Heart left ventricle (tissue), 16 donors: ENCODE data around the gene KIF11. TPM values are rescaled to one million over a fixed set of nuclear protein-coding genes. Genes with fewer than 3 reads are reported as not detected.

Source experiments
- ATAC-seq, 4 donors: fragments of 200-7000 bp; cut with Tn5 transposase; one replicate each; pipeline ENCODE4 v1.9.1; 2020 to 2022; ENCODE audit warnings: moderate library complexity in 4 of 4, mild to moderate bottlenecking in 3 of 4, moderate number of reproducible peaks in 1 of 4
- DNase-seq, 5 donors: peaks; one replicate each; pipeline ENCODE4 v3.0.0-alpha.2; 2020
- H3K27ac ChIP-seq, 12 donors: fragments of 200-600 bp; sonication (generic) in 4 of 12; one replicate each; pipeline versions ENCODE4 v1.5.0 to v1.8.0; 2016 to 2022; ENCODE audit warnings: mild to moderate bottlenecking in 2 of 12
- H3K27me3 ChIP-seq, 9 donors: fragments of 200-600 bp; sonication (generic) in 2 of 9; one replicate each; pipeline versions ENCODE4 v1.5.1 to v1.8.0; 2016 to 2022; ENCODE audit warnings: mild to moderate bottlenecking in 3 of 9
- H3K36me3 ChIP-seq, 9 donors: fragments of 200-600 bp; sonication (generic) in 2 of 9; one replicate each; pipeline versions ENCODE4 v1.5.0 to v1.8.0; 2018 to 2022; ENCODE audit warnings: mild to moderate bottlenecking in 2 of 9
- H3K4me1 ChIP-seq, 12 donors: fragments of 200-600 bp; sonication (generic) in 4 of 12; one replicate each; pipeline versions ENCODE4 v1.5.0 to v1.8.0; 2016 to 2022; ENCODE audit warnings: mild to moderate bottlenecking in 3 of 12
- H3K4me3 ChIP-seq, 12 donors: fragments of 200-600 bp; sonication (generic) in 4 of 12; one replicate each; pipeline versions ENCODE4 v1.5.0 to v1.8.0; 2017 to 2022; ENCODE audit warnings: mild to moderate bottlenecking in 9 of 12, moderate library complexity in 4 of 12
- H3K9me3 ChIP-seq, 12 donors: fragments of 200-600 bp; sonication (generic) in 4 of 12; one replicate each; pipeline versions ENCODE4 v1.5.0 to v1.8.0; 2016 to 2022; ENCODE audit warnings: mild to moderate bottlenecking in 1 of 12
- CTCF ChIP-seq, 12 donors: fragments of 200-600 bp; sonication (generic) in 4 of 12; IDR thresholded peaks; one replicate each; pipeline versions ENCODE4 v1.5.0 to v1.8.0; 2018 to 2022; ENCODE audit warnings: antibody characterized with exemption in 12 of 12, mild to moderate bottlenecking in 5 of 12
- POLR2A ChIP-seq, 2 donors: fragments of 450-650 bp; IDR thresholded peaks; one replicate each; pipeline ENCODE4 v1.6.1; 2017; ENCODE audit warnings: antibody characterized with exemption in 2 of 2, mild to moderate bottlenecking in 2 of 2, moderate library complexity in 2 of 2
- WGBS, 4 donors: extraction: QIAGEN DNeasy Blood & Tissue Kit in 2 of 4; methylation state at CpG; one replicate each; pipeline versions ENCODE4 v1.1.5 to v1.1.7; 2013 to 2018; 5-methylcytosine and 5-hydroxymethylcytosine counted together
- intact Hi-C, 10 donors: fragments of 100-400 bp; cut with DNase I; formaldehyde crosslinking; loops; one replicate each; pipeline versions ENCODE4 v1.11.1 to v1.14.2; 2022
- polyA plus RNA-seq, 2 donors: library from polyadenylated mRNA; stranded (reverse); fragments of 200-250 nt; gene quantifications; one replicate each; pipeline ENCODE4 v1.2.3, GENCODE V29; 2013
- total RNA-seq, 9 donors: library from RNA; depleted of rRNA in 2 of 9; stranded (reverse); fragments of >200 nt in 2 of 9; fragmentation: NEBNext Ultra II Directional in 3 of 9; extraction: Animal tissue kit (Norgen Biotek cat#: 25700) in 3 of 9; gene quantifications; one replicate each; pipeline versions ENCODE4 v1.1.0 to v1.2.4, GENCODE V29; 2016 to 2023
- donor health status: ischemic (EF 13 %, LVEDD 7.1; RV severe dilation, severe dysfunction).
- donor health status: healthy with polysubstance abuse.
- donor health status: DM: no; HTN: yes; CAD: no.
- donor health status: DM: no; HTN: no; CAD: no.
- donor health status: ischemic (EF 25% LVEDD 6.9; RV normal size, moderate dysfunction).
- donor health status: ischemic (EF 25% LVEDD 5.7; RV mildly dilated, moderate dysfunction).
- donor health status: healthy.
- donor health status: DM: yes; HTN: yes; CAD: no.
- donor health status: ischemic (EF 35%, LVEDD 5.7; RV mildly dilated, moderate dysfunction).
- donor health status: nonischemic (EF 11% LVEDD 7.7; RV severe dilation, severe dysfunction).
- donor health status: DM: yes; HTN: yes; CAD: no.
- donor health status: PGD.
- donor health status: ischemic (EF 29% LVEDD 5.4; RV normal size, mild dysfunction).
- donor health status: nonischemic (EF 23%, LVEDD 6.1; RV moderate dilation, normal function).

The KIF11 gene
- total and polyA plus RNA-seq, 11 donors: 0.11 to 7.0 (median 0.75) TPM

DNA sequence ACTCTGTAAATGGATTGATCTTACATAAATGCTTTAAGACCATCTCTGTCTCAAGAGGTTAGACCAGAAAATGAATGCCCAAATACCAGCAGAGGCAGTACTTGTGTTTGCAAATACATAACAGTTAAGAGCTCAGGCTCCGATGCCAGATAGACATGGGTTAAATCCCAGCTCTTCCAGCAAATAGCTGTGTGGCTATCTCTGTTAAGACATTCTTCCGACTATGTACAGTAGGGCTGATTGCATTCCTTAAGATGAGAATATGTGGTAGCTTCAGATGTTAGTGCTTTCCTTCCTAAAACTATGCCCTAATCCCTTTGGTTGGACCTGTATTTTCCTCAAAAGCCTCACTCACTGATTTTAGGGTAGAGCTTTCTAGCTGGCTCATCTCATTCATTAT is 21.3 kb upstream of the KIF11 start:
- TF ChIP-seq POLR2A (IDR thresholded peaks at IDR 0.05): no peak
- TF ChIP-seq CTCF (IDR thresholded peaks at IDR 0.05): no peak
- H3K9me3 ChIP-seq: no peaks in the 10 kb centered on the region
- peak overlapping the region in 1 of 12 donors; percentile 26 for H3K4me3 ChIP-seq
- 41 to 53% (median 47%) methylated on average over 2 of the region's 2 CpGs for WGBS, 4 donors
- no peaks in the 10 kb centered on the region for H3K27me3 ChIP-seq
- no peak for ATAC-seq
- intact Hi-C loops: loop anchor here in 4 of 10 donors (2.0 to 10.0 kb wide), 3 partner anchors 54 to 313 kb away; no protein-coding TSS in a partner anchor
- no peak for DNase-seq
- H3K27ac ChIP-seq: no peak overlapping the region
- H3K36me3 ChIP-seq: peaks cover 0 to 17% (median 0%) of the 10 kb centered on the region in 9 donors
- peaks cover 0 to 37% (median 22%) of the 10 kb centered on the region in 12 donors for H3K4me1 ChIP-seq

DNA sequence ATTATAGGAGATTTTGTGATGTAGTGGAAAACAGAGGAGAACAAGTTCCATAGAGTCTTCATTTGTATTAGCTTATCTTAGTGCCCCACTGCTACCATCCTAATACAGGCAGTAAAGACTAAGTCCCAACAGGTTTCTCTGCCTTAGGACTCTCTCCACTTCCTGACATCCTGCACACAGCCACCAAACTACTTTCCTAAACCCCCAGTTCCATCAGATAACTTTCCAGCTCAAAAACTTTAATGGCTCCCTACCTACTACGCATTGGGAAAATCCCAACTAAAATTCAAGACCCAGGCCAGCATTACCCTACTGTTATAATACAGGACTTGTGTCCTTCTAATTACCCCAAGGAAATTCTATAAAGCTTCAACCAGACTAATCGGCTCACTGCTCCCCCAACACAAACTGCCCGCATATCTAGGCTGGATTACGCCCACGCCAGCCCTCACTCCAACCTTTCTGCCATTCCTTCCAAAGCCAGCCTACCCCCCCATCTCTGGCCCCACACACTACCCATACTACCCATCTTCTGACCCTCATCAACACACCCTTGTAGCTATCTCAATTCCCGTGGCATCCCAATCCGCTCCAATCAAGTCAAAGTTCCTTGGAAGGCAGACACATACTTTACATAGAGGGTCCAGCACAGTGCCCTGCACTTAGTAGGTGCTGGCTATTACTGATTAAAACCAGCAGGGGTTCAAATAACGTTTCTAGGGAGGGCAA is 20.4 kb upstream of the KIF11 start:
- DNase-seq (peak in 1 of 5 donors; percentile 25), ATAC-seq (no peak)
- TF ChIP-seq CTCF (IDR thresholded peaks at IDR 0.05) (no peak), POLR2A (IDR thresholded peaks at IDR 0.05) (no peak)
- H3K4me1 ChIP-seq: peaks cover 0 to 37% (median 22%) of the 10 kb centered on the region in 12 donors
- H3K36me3 ChIP-seq: peaks cover 0 to 15% (median 0%) of the 10 kb centered on the region in 9 donors
- H3K9me3 ChIP-seq: no peaks in the 10 kb centered on the region
- WGBS, 4 donors: 58 to 61% (median 60%) methylated on average over 8 of the region's 8 CpGs
- intact Hi-C loops: loop anchor here in 4 of 10 donors (2.0 to 10.0 kb wide), 3 partner anchors 55 to 312 kb away; no protein-coding TSS in a partner anchor
- H3K27me3 ChIP-seq: no peaks in the 10 kb centered on the region
- H3K27ac ChIP-seq: peak overlapping the region in 7 of 12 donors; percentile 88 to 99 (median 96)
- peak overlapping the region; percentile 71 to 98 (median 91) for H3K4me3 ChIP-seq

GRCh38 chr10:92573091-92573797 is 19.7 kb upstream of the KIF11 start:
- Histone ChIP-seq H3K27me3 (no peaks in the 10 kb centered on the region), H3K27ac (peak overlapping the region; percentile 88 to 99 (median 93)), H3K9me3 (no peaks in the 10 kb centered on the region), H3K4me3 (peak overlapping the region; percentile 71 to 98 (median 91)), H3K36me3 (peaks cover 0 to 15% (median 0%) of the 10 kb centered on the region in 9 donors), H3K4me1 (peaks cover 0 to 37% (median 22%) of the 10 kb centered on the region in 12 donors)
- 1% methylated on average over 26 to 56 of the region's 56 CpGs for WGBS, 4 donors
- peak in 2 of 4 donors; percentile 10 to 55 for ATAC-seq
- intact Hi-C loops: loop anchor here in 4 of 10 donors (2.0 to 10.0 kb wide), 3 partner anchors 56 to 312 kb away; no protein-coding TSS in a partner anchor
- TF ChIP-seq CTCF (IDR thresholded peaks at IDR 0.05): peak in 1 of 12 donors; percentile 23
- no peak for TF ChIP-seq POLR2A (IDR thresholded peaks at IDR 0.05)
- peak in 2 of 5 donors; percentile 26 to 34 for DNase-seq
